Nephron progenitor cell (in vitro differentiated cells): ENCODE data around the gene PEX5L.

Experiments used
- DNase-seq: peaks from one replicate; pipeline ENCODE4 v3.0.0; 2021
- H3K27ac Mint-ChIP-seq: 2 replicates; pipeline ENCODE4 v1.8.0; 2021; ENCODE audit warnings: mild to moderate bottlenecking, moderate library complexity, mixed read lengths
- H3K27me3 Mint-ChIP-seq: 2 replicates; pipeline ENCODE4 v1.8.0; 2021; ENCODE audit warnings: mild to moderate bottlenecking, low read depth, mixed read lengths; ENCODE audit not compliant: poor library complexity
- H3K36me3 Mint-ChIP-seq: 2 replicates; pipeline ENCODE4 v1.8.0; 2021; ENCODE audit warnings: low read depth, mixed read lengths
- H3K4me1 Mint-ChIP-seq: 2 replicates; pipeline ENCODE4 v1.8.0; 2021; ENCODE audit warnings: mixed read lengths
- H3K4me3 Mint-ChIP-seq: 2 replicates; pipeline ENCODE4 v1.8.0; 2021; ENCODE audit warnings: mild to moderate bottlenecking, moderate library complexity, mixed read lengths
- H3K9me3 Mint-ChIP-seq: 2 replicates; pipeline ENCODE4 v1.8.0; 2021; ENCODE audit warnings: mild to moderate bottlenecking, moderate library complexity, mixed read lengths
- CTCF ChIP-seq: fragments of 200-600 bp; sonication (generic); IDR thresholded peaks from 2 replicates; pipeline ENCODE4 v1.5.0; 2021; ENCODE audit warnings: antibody characterized with exemption

The PEX5L gene

GRCh38 chr3:179775416-179776122, 261.2 kb downstream of the PEX5L start:
- Mint-ChIP-seq H3K36me3 (peaks cover 95% of the 10 kb centered on the region), H3K4me3 (no peak overlapping the region), H3K27me3 (no peaks in the 10 kb centered on the region), H3K9me3 (peaks cover 25% of the 10 kb centered on the region), H3K27ac (no peak overlapping the region), H3K4me1 (no peaks in the 10 kb centered on the region)
- no peak for DNase-seq
- TF ChIP-seq CTCF, result no peak

GRCh38 chr3:179772297-179772696, 264.4 kb downstream of the PEX5L start:
- peaks cover 22% of the 10 kb centered on the region for H3K9me3 Mint-ChIP-seq
- H3K4me1 Mint-ChIP-seq, result no peaks in the 10 kb centered on the region
- no peak overlapping the region for H3K27ac Mint-ChIP-seq
- TF ChIP-seq CTCF, result no peak
- DNase-seq, result no peak
- H3K36me3 Mint-ChIP-seq, result peaks cover 69% of the 10 kb centered on the region
- no peak overlapping the region for H3K4me3 Mint-ChIP-seq
- no peaks in the 10 kb centered on the region for H3K27me3 Mint-ChIP-seq

- Mint-ChIP-seq H3K27me3 (no peaks in the 10 kb centered on the region), H3K27ac (peak overlapping the region; percentile 82), H3K4me3 (no peak overlapping the region), H3K4me1 (no peaks in the 10 kb centered on the region), H3K9me3 (peaks cover 22% of the 10 kb centered on the region), H3K36me3 (peaks cover 67% of the 10 kb centered on the region)
- TF ChIP-seq CTCF, result no peak
- DNase-seq, result no peak
Observed at GRCh38 chr3:179771797-179772196, 264.9 kb downstream of the PEX5L start.

- Mint-ChIP-seq H3K9me3 (peaks cover 8% of the 10 kb centered on the region), H3K36me3 (peaks cover 57% of the 10 kb centered on the region), H3K27me3 (no peaks in the 10 kb centered on the region), H3K4me1 (no peaks in the 10 kb centered on the region), H3K4me3 (no peak overlapping the region), H3K27ac (no peak overlapping the region)
- DNase-seq, result no peak
- no peak for TF ChIP-seq CTCF
Observed at GRCh38 chr3:179769411-179770247, 267.1 kb downstream of the PEX5L start.

- TF ChIP-seq CTCF, result peak; percentile 66
- H3K27me3 Mint-ChIP-seq, result no peaks in the 10 kb centered on the region
- H3K4me3 Mint-ChIP-seq, result no peak overlapping the region
- peaks cover 45% of the 10 kb centered on the region for H3K36me3 Mint-ChIP-seq
- no peaks in the 10 kb centered on the region for H3K4me1 Mint-ChIP-seq
- peak; percentile 46 for DNase-seq
- no peak overlapping the region for H3K27ac Mint-ChIP-seq
- H3K9me3 Mint-ChIP-seq, result no peaks in the 10 kb centered on the region
Observed at GRCh38 chr3:179768080-179768479, 268.7 kb downstream of the PEX5L start.
